ENCODE results near the gene TNFRSF1A.
"Not testable (repeated sequence)": the region's sequence is repeated elsewhere in the genome, so short reads cannot be mapped to it uniquely, and the experiment has no call there.

Gene TNFRSF1A

GRCh38 chr12:6355491-6356373, 13.9 kb upstream of the TNFRSF1A start:
- no peak for DNase-seq

GRCh38 chr12:6354495-6355393, 12.9 kb upstream of the TNFRSF1A start:
- DNase-seq: no peak

GRCh38 chr12:6352193-6353173, 10.6 kb upstream of the TNFRSF1A start:
- DNase-seq: no peak

GRCh38 chr12:6351622-6352021, 9.7 kb upstream of the TNFRSF1A start:
- no peak for DNase-seq

GRCh38 chr12:6347367-6348338, 5.8 kb upstream of the TNFRSF1A start:
- no peak for DNase-seq

- no peak for DNase-seq
These were observed 5.1 kb upstream of the TNFRSF1A start for GRCh38 chr12:6346942-6347341.

- DNase-seq: no peak
These were observed 4.5 kb upstream of the TNFRSF1A start for GRCh38 chr12:6346235-6346832.

GRCh38 chr12:6345319-6346091, 3.6 kb upstream of the TNFRSF1A start:
- DNase-seq: peak; percentile 84

GRCh38 chr12:6344101-6344660, 2.3 kb upstream of the TNFRSF1A start:
- not testable (repeated sequence) for DNase-seq

GRCh38 chr12:6343518-6343917, 1.6 kb upstream of the TNFRSF1A start:
- DNase-seq: no peak

GRCh38 chr12:6342140-6342889, 439 bp upstream of the TNFRSF1A start:
- DNase-seq: no peak

GRCh38 chr12:6340745-6341416, 995 bp downstream of the TNFRSF1A start:
- DNase-seq: no peak

- DNase-seq: no peak
These were observed 1.7 kb downstream of the TNFRSF1A start for GRCh38 chr12:6340032-6340638.

- DNase-seq: no peak
These were observed 2.9 kb downstream of the TNFRSF1A start for GRCh38 chr12:6338955-6339354.

GRCh38 chr12:6338536-6338935, 3.3 kb downstream of the TNFRSF1A start:
- DNase-seq: not testable (repeated sequence)

GRCh38 chr12:6337958-6338433, 3.9 kb downstream of the TNFRSF1A start:
- DNase-seq: no peak
